Measurements from ENCODE around the gene ARMC5. TPM values are rescaled to one million over a fixed set of nuclear protein-coding genes. Genes with fewer than 3 reads are reported as not detected.
"Not testable (repeated sequence)": the region's sequence is repeated elsewhere in the genome, so short reads cannot be mapped to it uniquely, and the experiment has no call there.

ARMC5 gene
- total and polyA plus RNA-seq, 12 donors: 2.9 to 37.9 (median 12.0) TPM

GRCh38 chr16:31435341-31436220 is 23.7 kb upstream of the ARMC5 start:
- DNase-seq: no peak
- intact Hi-C loops (cut with DNase I): no loop called here

GRCh38 chr16:31436221-31437045 is 22.9 kb upstream of the ARMC5 start:
- 92 to 96% (median 93%) methylated on average over 33 to 44 of the region's 44 CpGs for WGBS, 4 donors
- Histone ChIP-seq H3K36me3 (replicated peaks in 1 of 2) (no peaks in the 10 kb centered on the region), H3K4me3 (no peak overlapping the region), H3K9me3 (replicated peaks in 1 of 3) (no peaks in the 10 kb centered on the region), H3K4me1 (replicated peaks in 1 of 2) (no peaks in the 10 kb centered on the region), H3K27me3 (no peaks in the 10 kb centered on the region), H3K27ac (no peak overlapping the region)
- TF ChIP-seq POLR2A (IDR thresholded peaks at IDR 0.05) (no peak), CTCF (IDR thresholded peaks at IDR 0.05) (no peak)
- no peak for DNase-seq
- intact Hi-C loops (cut with DNase I): no loop called here

More at GRCh38 chr16:31435341-31436220, 23.7 kb upstream of the ARMC5 start:
- Histone ChIP-seq H3K36me3 (replicated peaks in 1 of 2) (no peaks in the 10 kb centered on the region), H3K9me3 (replicated peaks in 1 of 3) (no peaks in the 10 kb centered on the region), H3K27me3 (no peaks in the 10 kb centered on the region), H3K27ac (no peak overlapping the region), H3K4me3 (no peak overlapping the region), H3K4me1 (replicated peaks in 1 of 2) (no peaks in the 10 kb centered on the region)
- TF ChIP-seq CTCF (IDR thresholded peaks at IDR 0.05) (no peak), POLR2A (IDR thresholded peaks at IDR 0.05) (no peak)
- WGBS, 4 donors: 93 to 96% (median 95%) methylated on average over 27 to 47 of the region's 47 CpGs

- no peak for DNase-seq
- no peaks in the 10 kb centered on the region for H3K27me3 ChIP-seq
- H3K9me3 ChIP-seq (replicated peaks in 1 of 3): no peaks in the 10 kb centered on the region
- no peaks in the 10 kb centered on the region for H3K36me3 ChIP-seq (replicated peaks in 1 of 2)
- no peak overlapping the region for H3K27ac ChIP-seq
- H3K4me1 ChIP-seq (replicated peaks in 1 of 2): peaks cover 7 to 9% of the 10 kb centered on the region in 2 donors
- no peak overlapping the region for H3K4me3 ChIP-seq
- TF ChIP-seq POLR2A (IDR thresholded peaks at IDR 0.05): no peak
- TF ChIP-seq CTCF (IDR thresholded peaks at IDR 0.05): no peak
- WGBS, 4 donors: 65 to 76% (median 69%) methylated on average over 2 of the region's 2 CpGs
- intact Hi-C loops (cut with DNase I): no loop called here
These were observed 20.9 kb upstream of the ARMC5 start for GRCh38 chr16:31438414-31438813.

GRCh38 chr16:31439023-31439422 is 20.3 kb upstream of the ARMC5 start:
- H3K9me3 ChIP-seq (replicated peaks in 1 of 3); H3K4me3 ChIP-seq; H3K27ac ChIP-seq; H3K36me3 ChIP-seq (replicated peaks in 1 of 2); H3K4me1 ChIP-seq (replicated peaks in 1 of 2); H3K27me3 ChIP-seq; intact Hi-C loops (cut with DNase I); DNase-seq: not testable (repeated sequence)
- WGBS, 4 donors: 52 to 75% (median 66%) methylated on average over 3 to 4 of the region's 4 CpGs

All from adrenal gland (tissue), 12 donors.